Measurements from ENCODE around the gene CCND1.
A peak's percentile ranks its signal among the peaks of the same experiment; 100 is the strongest.

CCND1 gene

GRCh38 chr11:69641681-69642548 is 959 bp downstream of the CCND1 start:
- no peak for DNase-seq (ENCODE audit: low spot score)

GRCh38 chr11:69642549-69642912 is 1.6 kb downstream of the CCND1 start:
- no peak for DNase-seq (ENCODE audit: low spot score)

GRCh38 chr11:69642913-69643632 is 2.1 kb downstream of the CCND1 start:
- DNase-seq (ENCODE audit: low spot score), result peak; percentile 77

GRCh38 chr11:69643646-69644045 is 2.7 kb downstream of the CCND1 start:
- no peak for DNase-seq (ENCODE audit: low spot score)

- DNase-seq (ENCODE audit: low spot score), result no peak
Measured at GRCh38 chr11:69644071-69644961, 3.4 kb downstream of the CCND1 start.

GRCh38 chr11:69644962-69645675 is 4.2 kb downstream of the CCND1 start:
- DNase-seq (ENCODE audit: low spot score), result no peak

- no peak for DNase-seq (ENCODE audit: low spot score)
Measured at GRCh38 chr11:69645801-69646492, 5.0 kb downstream of the CCND1 start.

- no peak for DNase-seq (ENCODE audit: low spot score)
Measured at GRCh38 chr11:69646493-69647389, 5.8 kb downstream of the CCND1 start.

GRCh38 chr11:69647390-69647748 is 6.4 kb downstream of the CCND1 start:
- DNase-seq (ENCODE audit: low spot score), result no peak

GRCh38 chr11:69647761-69648497 is 7.0 kb downstream of the CCND1 start:
- no peak for DNase-seq (ENCODE audit: low spot score)

GRCh38 chr11:69648679-69649575 is 8.0 kb downstream of the CCND1 start:
- DNase-seq (ENCODE audit: low spot score), result no peak

GRCh38 chr11:69649576-69649900 is 8.6 kb downstream of the CCND1 start:
- no peak for DNase-seq (ENCODE audit: low spot score)

GRCh38 chr11:69650081-69650831 is 9.3 kb downstream of the CCND1 start:
- DNase-seq (ENCODE audit: low spot score), result no peak

- DNase-seq (ENCODE audit: low spot score), result no peak
Measured at GRCh38 chr11:69650832-69651344, 9.9 kb downstream of the CCND1 start.

- no peak for DNase-seq (ENCODE audit: low spot score)
Measured at GRCh38 chr11:69651834-69652620, 11.1 kb downstream of the CCND1 start.

GRCh38 chr11:69652999-69653398 is 12.0 kb downstream of the CCND1 start:
- no peak for DNase-seq (ENCODE audit: low spot score)

All from LoVo (cell line).